ENCODE measurements around the gene MEST.

DNA sequence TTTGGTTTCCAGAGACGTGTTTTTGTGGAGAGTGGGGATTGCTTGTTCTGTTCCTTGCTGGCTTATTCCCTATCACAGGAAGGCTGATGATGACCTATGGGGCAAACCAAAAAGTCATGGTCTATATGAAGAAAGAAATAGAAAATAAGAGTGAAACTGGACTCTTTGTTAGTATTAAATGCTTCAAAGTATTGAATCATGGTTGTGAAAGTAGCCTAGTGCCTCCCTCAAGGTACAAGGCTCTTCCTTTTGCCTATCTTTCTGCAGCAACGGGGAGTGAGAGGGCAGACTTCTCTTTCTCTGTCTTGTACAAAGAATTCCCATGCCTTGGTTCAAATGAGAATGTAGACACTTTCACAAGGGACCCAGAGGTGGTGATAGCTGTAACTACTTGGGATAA, 9.0 kb downstream of the MEST start:
- TF ChIP-seq CTCF (IDR thresholded peaks at IDR 0.05) (no peak), POLR2A (IDR thresholded peaks at IDR 0.05) (no peak), EP300 (IDR thresholded peaks at IDR 0.05) (no peak)
